ENCODE measurements around the gene KCTD16. TPM values are rescaled to one million over a fixed set of nuclear protein-coding genes. Genes with fewer than 3 reads are reported as not detected.

KCTD16 gene
- total RNA-seq, 1 experiment from 2014 or later, result 0.17 TPM

DNA sequence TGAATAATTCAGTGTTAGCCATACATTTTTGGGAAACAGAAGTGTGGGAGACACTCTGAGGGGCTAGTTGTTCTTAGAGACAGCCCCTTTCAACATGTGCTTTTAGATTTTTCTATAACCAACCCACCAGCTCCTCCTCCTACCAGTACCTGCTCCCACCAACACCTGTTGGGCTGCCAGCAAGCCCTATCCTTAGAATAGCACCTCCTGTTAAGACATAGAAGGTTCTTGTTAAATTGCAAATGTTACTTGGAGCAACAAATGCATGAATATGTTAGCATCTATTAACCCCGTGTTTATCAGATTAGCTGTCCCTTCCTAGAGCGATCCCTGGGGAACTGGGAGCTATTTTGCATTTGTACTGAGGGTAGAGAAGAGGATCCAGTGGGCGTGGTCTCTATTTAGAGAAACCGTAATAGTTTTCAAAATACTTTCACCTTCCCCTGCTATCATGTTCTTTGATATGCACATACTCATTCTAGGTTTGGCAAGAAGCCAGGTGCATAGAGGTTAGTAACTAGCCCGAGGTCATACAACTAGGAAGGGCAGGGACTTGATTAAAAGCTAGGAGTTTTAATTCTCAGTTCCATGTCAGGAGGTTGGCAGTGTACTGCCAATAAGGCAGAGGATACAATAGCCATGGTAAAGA, 334.4 kb downstream of the KCTD16 start:
- in situ Hi-C loops (cut with HindIII; ENCODE audit: low pct_unique_long_range_greater_than_20kb, low sequenced_read_pairs), result no loop called here
- DNase-seq (ENCODE audit: low read depth), result no peak

DNA sequence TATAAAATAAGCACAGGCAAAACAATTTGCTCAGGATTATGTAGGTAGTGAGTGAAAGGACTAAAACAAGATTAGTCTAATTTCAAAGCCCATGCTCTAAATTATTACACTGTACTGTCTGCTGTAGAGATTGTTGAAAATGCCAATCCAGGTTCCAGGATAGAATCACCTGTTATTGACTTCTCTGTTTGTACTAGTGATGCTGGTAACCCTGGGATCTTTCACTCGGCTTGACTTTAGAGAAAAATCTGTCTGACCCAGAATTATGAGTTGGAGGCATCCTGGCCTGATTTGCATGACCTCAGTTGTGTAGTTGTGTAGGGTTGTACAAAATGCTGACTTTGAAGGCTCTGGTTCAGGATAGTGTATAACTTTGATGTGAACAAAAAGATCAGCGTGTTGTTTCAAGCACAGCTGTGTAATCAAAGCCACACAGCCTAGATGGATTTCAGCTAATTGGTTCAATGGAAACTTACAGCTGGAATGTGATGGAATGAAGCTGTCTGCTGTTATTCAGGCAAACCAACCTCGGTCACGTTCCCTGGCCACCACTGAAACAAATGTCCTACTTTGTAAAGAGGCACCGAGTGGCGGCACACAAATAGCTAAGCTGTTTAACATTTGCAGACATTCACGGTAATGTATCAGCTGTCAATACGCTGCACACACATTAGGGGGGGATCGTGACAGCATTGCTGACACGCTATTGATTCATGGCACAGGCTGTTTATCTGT, 340.3 kb downstream of the KCTD16 start:
- in situ Hi-C loops (cut with HindIII; ENCODE audit: low pct_unique_long_range_greater_than_20kb, low sequenced_read_pairs), result no loop called here
- no peak for DNase-seq (ENCODE audit: low read depth)

DNA sequence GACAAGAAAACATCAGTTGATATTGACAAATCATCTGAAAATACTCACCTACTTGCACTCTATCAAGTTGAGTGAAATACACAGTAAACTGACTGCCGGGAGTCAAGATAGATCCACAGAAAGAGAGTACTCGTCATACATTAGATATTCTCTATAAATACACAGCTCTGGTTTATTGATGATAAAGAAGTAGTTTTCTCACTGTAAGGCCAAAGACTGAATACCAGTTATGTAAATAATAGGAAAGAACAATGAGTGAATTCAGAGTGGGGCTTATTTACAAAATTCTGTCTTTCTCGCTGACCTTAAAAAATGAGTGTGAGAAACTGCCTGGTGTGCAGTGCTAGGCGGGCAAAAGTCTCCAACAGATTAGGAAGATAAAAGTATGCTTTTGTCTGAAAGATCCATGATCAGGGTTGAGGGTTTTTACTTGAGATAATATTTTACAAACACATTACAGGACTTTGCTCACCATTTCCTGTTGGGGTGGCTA, 341.0 kb downstream of the KCTD16 start:
- in situ Hi-C loops (cut with HindIII; ENCODE audit: low pct_unique_long_range_greater_than_20kb, low sequenced_read_pairs), result no loop called here
- no peak for DNase-seq (ENCODE audit: low read depth)

DNA sequence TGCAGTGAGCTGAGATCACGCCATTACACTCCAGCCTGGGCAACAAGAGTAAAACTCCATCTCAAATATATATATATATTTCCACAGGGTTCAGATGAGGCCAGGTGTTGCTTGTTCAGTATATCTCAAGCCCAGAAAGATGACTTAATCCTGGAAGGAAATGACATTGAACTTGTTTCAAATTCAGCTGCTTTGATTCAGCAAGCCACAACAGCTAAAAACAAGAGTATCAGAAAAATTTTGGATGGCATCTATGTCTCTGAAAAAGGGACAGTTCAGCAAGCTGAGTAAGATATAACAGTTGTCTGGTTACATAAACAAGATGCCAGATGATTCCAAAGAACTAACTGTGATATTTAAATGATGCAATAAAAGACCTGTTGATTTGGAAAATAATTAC, 352.0 kb downstream of the KCTD16 start:
- DNase-seq (ENCODE audit: low read depth), result no peak
- in situ Hi-C loops (cut with HindIII; ENCODE audit: low pct_unique_long_range_greater_than_20kb, low sequenced_read_pairs), result no loop called here

DNA sequence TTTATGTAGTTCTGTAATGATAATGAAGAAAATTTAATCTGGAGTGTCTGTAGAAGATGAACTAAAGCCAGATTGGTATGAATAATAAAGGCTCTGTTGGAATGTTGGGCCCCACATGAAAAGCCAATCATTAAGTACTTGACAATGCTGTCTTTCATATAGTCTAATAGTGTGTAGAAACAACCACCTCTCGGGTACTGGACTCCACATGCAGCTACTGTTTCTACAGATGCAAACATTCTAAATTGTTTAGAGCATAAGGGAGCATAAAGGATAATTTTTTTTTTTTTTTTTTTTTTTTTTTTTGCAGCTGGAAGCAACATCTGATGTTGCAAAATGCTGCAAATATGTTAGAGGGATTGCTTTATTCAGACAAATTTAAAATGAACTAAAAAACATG, 354.3 kb downstream of the KCTD16 start:
- in situ Hi-C loops (cut with HindIII; ENCODE audit: low pct_unique_long_range_greater_than_20kb, low sequenced_read_pairs), result no loop called here
- DNase-seq (ENCODE audit: low read depth), result no peak

DNA sequence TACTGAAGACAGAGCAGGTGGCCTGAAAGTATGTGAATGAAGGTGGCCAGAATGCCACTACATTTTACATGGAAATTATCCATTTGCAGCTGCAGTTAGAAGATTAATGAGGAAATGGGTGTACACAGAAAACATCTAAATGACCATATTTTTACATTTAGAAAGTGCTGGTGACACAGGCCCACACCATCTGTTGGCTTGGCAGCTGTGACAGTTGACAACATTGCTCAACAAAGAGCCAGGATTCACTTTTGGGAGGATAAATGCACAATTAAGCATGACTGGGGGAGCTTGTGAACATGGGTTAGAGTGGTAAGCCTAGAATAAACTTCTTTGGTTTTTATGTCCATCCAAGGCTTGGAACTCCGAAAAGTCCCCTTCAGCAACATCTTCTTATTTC, 360.5 kb downstream of the KCTD16 start:
- no peak for DNase-seq (ENCODE audit: low read depth)
- in situ Hi-C loops (cut with HindIII; ENCODE audit: low pct_unique_long_range_greater_than_20kb, low sequenced_read_pairs), result no loop called here

Other genes starting within 250 kb of the KCTD16 start
- gene YIPF5, start 214 bp upstream of the KCTD16 start, total RNA-seq (2014; rRNA removed; shearing (Covaris generic); ENCODE audit: low replicate concordance), result 64.4 and 88.2 TPM in 2 replicates